ENCODE data around the gene COL23A1. TPM values are rescaled to one million over a fixed set of nuclear protein-coding genes. Genes with fewer than 3 reads are reported as not detected.

Gene COL23A1
- total and polyA plus RNA-seq, 2 experiments from 2014 or later = 4.8 to 8.2 TPM

DNA sequence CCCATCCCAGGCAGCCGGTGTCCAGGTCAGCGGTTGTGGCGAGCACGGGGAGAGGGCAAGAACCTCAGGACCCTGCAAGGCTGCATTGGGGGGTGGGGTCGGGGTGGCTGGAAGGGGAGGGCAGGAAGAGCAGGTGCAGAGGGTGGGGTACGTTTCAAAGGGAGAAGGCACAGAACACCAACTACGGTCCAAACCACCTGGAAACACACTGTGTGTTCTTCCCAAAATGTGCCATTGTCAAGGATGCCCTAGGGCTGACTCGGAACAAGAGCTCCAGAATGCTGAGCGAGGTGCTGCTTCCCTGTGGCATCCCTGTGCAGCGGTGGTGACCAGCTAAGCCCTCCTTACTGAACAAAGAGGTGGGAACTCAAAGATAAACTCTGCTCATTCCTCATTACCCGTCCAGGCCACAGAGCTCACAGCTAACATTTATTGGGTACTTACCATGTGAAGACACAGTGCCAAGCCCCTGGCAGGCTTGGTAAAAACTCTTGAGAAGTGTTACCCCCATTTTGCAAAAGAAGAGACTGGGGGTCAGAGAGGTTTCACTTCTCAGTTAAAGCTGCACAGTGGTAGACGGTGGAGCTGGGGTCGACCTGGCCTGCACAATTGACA is 153.8 kb downstream of the COL23A1 start (continued):
- no peak for TF ChIP-seq CREB1 (CRISPR knock-in tag; IDR thresholded peaks at IDR 0.05; ENCODE audit: low read depth)
- TF ChIP-seq ZNF331 (CRISPR knock-in tag; IDR thresholded peaks at IDR 0.05; ENCODE audit: low read depth) = no peak
- TF ChIP-seq STAT1 (IDR thresholded peaks at IDR 0.05; ENCODE audit: unreplicated experiment) = no peak
- TF ChIP-seq JUNB (IDR thresholded peaks at IDR 0.05; ENCODE audit: unreplicated experiment) = no peak
- TF ChIP-seq, protein P1, sequence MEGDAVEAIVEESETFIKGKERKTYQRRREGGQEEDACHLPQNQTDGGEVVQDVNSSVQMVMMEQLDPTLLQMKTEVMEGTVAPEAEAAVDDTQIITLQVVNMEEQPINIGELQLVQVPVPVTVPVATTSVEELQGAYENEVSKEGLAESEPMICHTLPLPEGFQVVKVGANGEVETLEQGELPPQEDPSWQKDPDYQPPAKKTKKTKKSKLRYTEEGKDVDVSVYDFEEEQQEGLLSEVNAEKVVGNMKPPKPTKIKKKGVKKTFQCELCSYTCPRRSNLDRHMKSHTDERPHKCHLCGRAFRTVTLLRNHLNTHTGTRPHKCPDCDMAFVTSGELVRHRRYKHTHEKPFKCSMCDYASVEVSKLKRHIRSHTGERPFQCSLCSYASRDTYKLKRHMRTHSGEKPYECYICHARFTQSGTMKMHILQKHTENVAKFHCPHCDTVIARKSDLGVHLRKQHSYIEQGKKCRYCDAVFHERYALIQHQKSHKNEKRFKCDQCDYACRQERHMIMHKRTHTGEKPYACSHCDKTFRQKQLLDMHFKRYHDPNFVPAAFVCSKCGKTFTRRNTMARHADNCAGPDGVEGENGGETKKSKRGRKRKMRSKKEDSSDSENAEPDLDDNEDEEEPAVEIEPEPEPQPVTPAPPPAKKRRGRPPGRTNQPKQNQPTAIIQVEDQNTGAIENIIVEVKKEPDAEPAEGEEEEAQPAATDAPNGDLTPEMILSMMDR (conservative IDR thresholded peaks at IDR 0.05; ENCODE audit: low read depth in 2 of 2) = no peak
- no peak for TF ChIP-seq NANOG (IDR thresholded peaks at IDR 0.05; ENCODE audit: borderline replicate concordance)
- TF ChIP-seq, protein P2, sequence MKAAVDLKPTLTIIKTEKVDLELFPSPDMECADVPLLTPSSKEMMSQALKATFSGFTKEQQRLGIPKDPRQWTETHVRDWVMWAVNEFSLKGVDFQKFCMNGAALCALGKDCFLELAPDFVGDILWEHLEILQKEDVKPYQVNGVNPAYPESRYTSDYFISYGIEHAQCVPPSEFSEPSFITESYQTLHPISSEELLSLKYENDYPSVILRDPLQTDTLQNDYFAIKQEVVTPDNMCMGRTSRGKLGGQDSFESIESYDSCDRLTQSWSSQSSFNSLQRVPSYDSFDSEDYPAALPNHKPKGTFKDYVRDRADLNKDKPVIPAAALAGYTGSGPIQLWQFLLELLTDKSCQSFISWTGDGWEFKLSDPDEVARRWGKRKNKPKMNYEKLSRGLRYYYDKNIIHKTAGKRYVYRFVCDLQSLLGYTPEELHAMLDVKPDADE (IDR thresholded peaks at IDR 0.05) = no peak
- no peak for TF ChIP-seq EZH2 (IDR thresholded peaks at IDR 0.05; ENCODE audit: low read depth, unreplicated experiment)
- TF ChIP-seq ZNF114 (CRISPR knock-in tag; IDR thresholded peaks at IDR 0.05) = no peak
- no peak for TF ChIP-seq POLR2AphosphoS5 (IDR thresholded peaks at IDR 0.05; ENCODE audit: low read depth)

DNA sequence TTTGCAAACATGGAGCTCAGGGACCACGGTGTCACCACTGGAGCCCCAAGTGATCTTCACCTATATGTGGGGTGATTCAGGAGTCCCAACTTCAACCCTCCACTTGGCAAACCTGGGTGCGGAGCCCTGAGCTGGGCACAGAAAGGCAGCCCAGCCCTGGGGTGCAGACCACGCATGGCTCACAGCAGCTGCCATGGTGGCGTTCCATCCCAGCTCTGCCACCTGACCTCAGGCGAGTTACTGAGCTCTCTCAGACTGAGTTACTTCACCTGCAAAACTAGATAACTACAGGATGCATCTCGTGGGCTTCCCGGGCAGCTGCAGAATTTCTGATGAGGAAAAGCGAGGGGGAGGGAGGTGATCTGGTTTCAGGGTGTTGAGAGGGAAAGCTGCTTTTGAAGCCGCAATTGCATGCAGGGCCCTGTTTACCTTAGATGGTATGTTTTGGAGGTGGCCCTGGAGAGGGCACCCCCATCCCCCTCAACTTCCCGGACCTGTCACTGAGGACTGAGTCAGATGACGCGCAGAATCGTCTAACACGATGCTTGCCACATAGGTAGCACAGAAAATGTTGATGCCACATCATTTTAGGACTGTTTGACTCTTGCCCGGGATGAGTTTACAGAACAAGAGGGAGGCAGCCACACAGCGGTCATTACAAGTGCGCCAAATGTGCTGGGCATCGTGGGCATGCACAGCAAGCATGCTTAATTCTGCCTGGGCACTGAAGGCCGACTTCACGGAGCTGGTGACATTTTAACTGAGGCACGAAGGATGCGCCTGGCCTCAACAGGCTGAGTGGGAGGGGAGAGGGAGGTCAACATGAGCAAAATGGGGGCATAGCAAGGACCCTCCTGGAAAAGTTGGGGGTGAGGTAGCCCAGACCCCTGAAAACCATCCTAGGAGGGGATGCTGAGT is 154.6 kb downstream of the COL23A1 start:
- Mint-ChIP-seq H3K27me3 (ENCODE audit: insufficient read depth, low read depth, poor library complexity) (no peaks in the 10 kb centered on the region), H3K9me3 (peaks cover 9% of the 10 kb centered on the region), H3K27ac (no peak overlapping the region), H3K4me1 (peaks cover 12% of the 10 kb centered on the region), H3K36me3 (ENCODE audit: low read depth) (peaks cover 5% of the 10 kb centered on the region; the same call in 2 of the 3 replicates), H3K4me3 (no peak overlapping the region)
- no peaks in the 10 kb centered on the region for H3K27me3 ChIP-seq (ENCODE audit: insufficient read depth)
- no peak for ATAC-seq
- no peak for DNase-seq (ENCODE audit: low spot score)
- no peak overlapping the region for H3K27ac ChIP-seq (ENCODE audit: low read depth)
- H3K79me2 ChIP-seq (replicated peaks; ENCODE audit: insufficient read depth) = no peaks in the 10 kb centered on the region
- no peak overlapping the region for H3K4me2 ChIP-seq
- H3K4me3 ChIP-seq = no peak overlapping the region
- no peaks in the 10 kb centered on the region for H3F3A ChIP-seq (replicated peaks; ENCODE audit: low read depth)
- H2AFZ ChIP-seq = no peak overlapping the region
- no peaks in the 10 kb centered on the region for H3K9me2 ChIP-seq (ENCODE audit: insufficient read depth)
- no peaks in the 10 kb centered on the region for H3K4me1 ChIP-seq (ENCODE audit: insufficient read depth)
- no peaks in the 10 kb centered on the region for H3K36me3 ChIP-seq (ENCODE audit: insufficient read depth)
- no peaks in the 10 kb centered on the region for H4K20me1 ChIP-seq (replicated peaks; ENCODE audit: insufficient read depth)
- no peak for TF ChIP-seq ZNF114 (CRISPR knock-in tag; IDR thresholded peaks at IDR 0.05)
- TF ChIP-seq, protein P3, sequence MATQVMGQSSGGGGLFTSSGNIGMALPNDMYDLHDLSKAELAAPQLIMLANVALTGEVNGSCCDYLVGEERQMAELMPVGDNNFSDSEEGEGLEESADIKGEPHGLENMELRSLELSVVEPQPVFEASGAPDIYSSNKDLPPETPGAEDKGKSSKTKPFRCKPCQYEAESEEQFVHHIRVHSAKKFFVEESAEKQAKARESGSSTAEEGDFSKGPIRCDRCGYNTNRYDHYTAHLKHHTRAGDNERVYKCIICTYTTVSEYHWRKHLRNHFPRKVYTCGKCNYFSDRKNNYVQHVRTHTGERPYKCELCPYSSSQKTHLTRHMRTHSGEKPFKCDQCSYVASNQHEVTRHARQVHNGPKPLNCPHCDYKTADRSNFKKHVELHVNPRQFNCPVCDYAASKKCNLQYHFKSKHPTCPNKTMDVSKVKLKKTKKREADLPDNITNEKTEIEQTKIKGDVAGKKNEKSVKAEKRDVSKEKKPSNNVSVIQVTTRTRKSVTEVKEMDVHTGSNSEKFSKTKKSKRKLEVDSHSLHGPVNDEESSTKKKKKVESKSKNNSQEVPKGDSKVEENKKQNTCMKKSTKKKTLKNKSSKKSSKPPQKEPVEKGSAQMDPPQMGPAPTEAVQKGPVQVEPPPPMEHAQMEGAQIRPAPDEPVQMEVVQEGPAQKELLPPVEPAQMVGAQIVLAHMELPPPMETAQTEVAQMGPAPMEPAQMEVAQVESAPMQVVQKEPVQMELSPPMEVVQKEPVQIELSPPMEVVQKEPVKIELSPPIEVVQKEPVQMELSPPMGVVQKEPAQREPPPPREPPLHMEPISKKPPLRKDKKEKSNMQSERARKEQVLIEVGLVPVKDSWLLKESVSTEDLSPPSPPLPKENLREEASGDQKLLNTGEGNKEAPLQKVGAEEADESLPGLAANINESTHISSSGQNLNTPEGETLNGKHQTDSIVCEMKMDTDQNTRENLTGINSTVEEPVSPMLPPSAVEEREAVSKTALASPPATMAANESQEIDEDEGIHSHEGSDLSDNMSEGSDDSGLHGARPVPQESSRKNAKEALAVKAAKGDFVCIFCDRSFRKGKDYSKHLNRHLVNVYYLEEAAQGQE (IDR thresholded peaks at IDR 0.05; ENCODE audit: unreplicated experiment) = no peak
- TF ChIP-seq, protein P1 (conservative IDR thresholded peaks at IDR 0.05; ENCODE audit: low read depth in 2 of 2) = no peak
- TF ChIP-seq NANOG (IDR thresholded peaks at IDR 0.05; ENCODE audit: borderline replicate concordance) = no peak
- TF ChIP-seq, protein P2 (IDR thresholded peaks at IDR 0.05) = no peak
- TF ChIP-seq ZNF331 (CRISPR knock-in tag; IDR thresholded peaks at IDR 0.05; ENCODE audit: low read depth) = no peak
- no peak for TF ChIP-seq STAT1 (IDR thresholded peaks at IDR 0.05; ENCODE audit: unreplicated experiment)
- TF ChIP-seq CREB1 (CRISPR knock-in tag; IDR thresholded peaks at IDR 0.05; ENCODE audit: low read depth) = no peak
- TF ChIP-seq JUNB (IDR thresholded peaks at IDR 0.05; ENCODE audit: unreplicated experiment) = no peak
- TF ChIP-seq EZH2 (IDR thresholded peaks at IDR 0.05; ENCODE audit: low read depth, unreplicated experiment) = no peak

All from GM23338 (cell line).